ENCODE measurements around the gene NISCH.

Gene NISCH

GRCh38 chr3:52440249-52440551 is 15.2 kb upstream of the NISCH start:
- DNase-seq (ENCODE audit: extremely low read depth, low read depth), result no peak
- no peak for TF ChIP-seq CTCF (IDR thresholded peaks at IDR 0.05; ENCODE audit: low read depth, low read length)

- DNase-seq (ENCODE audit: extremely low read depth, low read depth), result no peak
- no peak for TF ChIP-seq CTCF (IDR thresholded peaks at IDR 0.05; ENCODE audit: low read depth, low read length)
Observed at GRCh38 chr3:52440671-52441070, 14.7 kb upstream of the NISCH start.

GRCh38 chr3:52441091-52441771 is 14.2 kb upstream of the NISCH start:
- no peak for DNase-seq (ENCODE audit: extremely low read depth, low read depth)
- TF ChIP-seq CTCF (IDR thresholded peaks at IDR 0.05; ENCODE audit: low read depth, low read length), result no peak

- no peak for TF ChIP-seq CTCF (IDR thresholded peaks at IDR 0.05; ENCODE audit: low read depth, low read length)
- DNase-seq (ENCODE audit: extremely low read depth, low read depth), result no peak
Observed at GRCh38 chr3:52441772-52442332, 13.6 kb upstream of the NISCH start.

GRCh38 chr3:52442409-52443267 is 12.8 kb upstream of the NISCH start:
- no peak for TF ChIP-seq CTCF (IDR thresholded peaks at IDR 0.05; ENCODE audit: low read depth, low read length)
- no peak for DNase-seq (ENCODE audit: extremely low read depth, low read depth)

- no peak for TF ChIP-seq CTCF (IDR thresholded peaks at IDR 0.05; ENCODE audit: low read depth, low read length)
- DNase-seq (ENCODE audit: extremely low read depth, low read depth), result no peak
Observed at GRCh38 chr3:52443268-52443610, 12.2 kb upstream of the NISCH start.

Data from AG09319 (cell line).